HG02610 (cell line): Measurements from ENCODE around the gene DNM3.

Experiments used
- ATAC-seq: cut with Tn5 transposase; IDR thresholded peaks from one replicate; pipeline ENCODE4 v1.9.1; 2021; ENCODE audit warnings: mild to moderate bottlenecking, moderate library complexity; ENCODE audit not compliant: unreplicated experiment

The DNM3 gene

DNA sequence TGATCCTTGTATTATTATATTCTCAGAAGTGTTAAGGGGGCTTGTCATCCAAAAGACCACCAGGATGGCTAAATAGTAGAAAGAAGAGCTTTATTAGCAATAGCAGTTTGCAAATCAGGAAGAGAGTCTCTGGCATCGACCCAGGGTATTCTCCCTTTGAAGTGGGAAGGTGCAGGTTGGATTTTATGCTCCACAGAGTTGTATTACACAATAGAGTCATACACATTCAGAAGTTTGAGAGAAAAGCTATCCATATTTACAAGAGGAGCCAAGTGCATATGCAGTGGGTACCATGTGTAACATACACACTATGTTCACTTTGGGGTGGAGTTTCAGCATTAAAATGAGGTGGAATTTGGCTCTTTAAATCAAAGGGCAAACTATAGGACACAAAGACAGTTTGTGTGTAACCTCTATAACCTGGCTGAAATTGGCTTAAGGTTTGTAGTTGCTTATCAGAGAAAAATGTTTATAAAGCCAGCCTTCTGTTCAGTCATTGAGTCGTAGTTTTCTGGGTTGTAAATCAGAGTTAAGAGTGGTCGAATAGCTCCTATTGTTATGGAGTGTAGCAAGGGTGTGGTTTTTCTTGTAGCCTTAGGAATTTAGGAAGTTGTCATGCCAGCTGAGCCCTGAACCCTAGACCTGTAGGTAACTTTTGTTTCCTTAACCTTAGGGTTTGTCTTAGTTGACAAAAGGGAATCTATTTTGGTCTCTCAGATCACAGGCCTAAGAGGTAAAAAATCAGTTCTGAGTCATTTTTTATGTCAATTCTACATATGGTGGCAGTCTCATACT is 125.3 kb downstream of the DNM3 start:
- no peak for ATAC-seq

DNA sequence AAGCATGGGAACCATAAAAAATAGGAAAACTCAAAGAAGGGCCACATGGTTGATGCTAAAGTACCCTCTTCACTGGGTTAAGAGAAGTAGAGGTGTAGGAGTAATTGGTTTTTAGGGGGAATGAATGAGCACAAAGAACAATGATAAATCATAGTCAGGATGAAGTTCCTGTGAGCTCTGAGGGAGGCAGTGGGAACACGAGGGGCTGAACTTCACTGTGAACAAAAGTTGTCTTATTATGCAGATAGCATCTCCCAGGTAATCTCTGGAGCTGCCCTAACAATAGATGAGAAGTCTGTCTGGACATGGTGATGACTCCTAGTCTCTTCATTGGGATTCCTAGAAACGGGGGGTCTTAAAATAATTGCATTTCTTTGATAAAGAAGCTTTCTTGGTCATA is 127.9 kb downstream of the DNM3 start:
- no peak for ATAC-seq

DNA sequence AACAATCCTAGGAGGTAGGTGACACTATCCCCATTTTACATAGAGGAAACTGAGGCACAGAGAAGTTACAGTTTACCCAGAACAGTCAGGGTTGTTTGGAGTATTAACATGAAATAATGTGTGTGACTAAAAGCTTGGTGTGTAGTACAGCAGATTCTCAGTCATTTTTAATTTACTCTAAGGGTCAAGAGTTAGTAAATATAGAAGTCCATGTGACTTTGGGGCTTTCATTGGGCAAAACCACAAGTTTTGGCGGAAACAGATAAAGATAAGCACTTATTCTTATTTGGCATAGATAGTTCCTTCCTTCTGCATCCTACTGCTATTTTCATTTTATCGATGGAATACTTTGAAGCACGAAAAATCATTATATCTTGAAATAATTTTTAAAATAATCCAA is 128.5 kb downstream of the DNM3 start:
- no peak for ATAC-seq

DNA sequence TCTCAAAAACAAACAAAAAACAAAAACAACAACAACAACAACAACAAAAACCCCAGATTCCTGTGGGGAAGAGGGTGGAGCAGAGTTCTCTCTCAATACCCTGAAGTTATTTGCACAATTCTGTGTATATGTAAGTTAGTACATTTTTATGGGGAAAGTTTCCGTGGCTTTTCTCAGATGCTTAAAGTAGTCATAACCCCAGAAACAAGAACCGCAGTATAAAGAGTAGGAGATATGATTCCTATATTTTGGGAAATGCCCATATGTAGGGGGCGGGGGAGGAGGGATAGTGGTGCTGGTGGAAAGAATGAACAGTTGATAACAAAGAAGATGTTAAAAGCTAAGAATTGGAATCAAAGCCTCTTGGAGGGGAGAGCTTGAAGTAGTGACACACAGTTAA is 131.5 kb downstream of the DNM3 start:
- no peak for ATAC-seq

DNA sequence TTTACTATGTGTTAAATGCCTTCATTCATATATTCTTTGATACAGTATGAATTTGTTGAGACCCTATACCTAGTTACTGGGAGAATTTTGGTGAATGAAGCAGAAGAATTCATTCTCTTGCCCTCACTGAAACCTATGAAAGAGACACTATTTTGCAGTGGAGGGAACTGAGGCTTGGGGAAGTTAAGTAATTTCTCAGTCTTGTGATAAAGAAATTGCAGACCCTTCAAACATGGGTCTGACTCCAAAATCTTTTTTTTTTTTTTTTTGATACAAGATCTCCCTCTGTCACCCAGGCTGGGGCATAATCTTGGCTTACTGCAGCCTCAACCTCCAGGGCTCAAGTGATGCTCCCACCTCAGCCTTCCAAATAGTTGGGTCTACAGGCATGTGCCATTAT is 132.1 kb downstream of the DNM3 start:
- ATAC-seq: no peak

DNA sequence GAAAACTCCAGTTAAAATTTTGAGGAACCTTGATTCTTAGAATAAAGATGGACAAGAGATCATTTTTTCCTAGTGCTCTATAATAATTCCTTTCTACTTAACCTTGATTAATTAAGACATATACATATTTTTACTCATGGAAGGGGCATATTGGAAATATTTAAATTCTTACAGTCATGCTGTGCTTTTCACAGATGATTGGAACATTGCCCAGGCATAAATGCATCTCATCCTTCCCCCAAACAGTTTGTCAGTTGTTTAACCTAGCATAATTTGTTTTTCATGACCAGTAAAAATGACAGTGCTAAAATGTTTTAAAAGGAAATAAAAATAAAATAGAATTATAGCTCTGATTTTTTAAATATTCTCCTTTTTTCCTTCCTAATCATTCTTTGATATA is 140.0 kb downstream of the DNM3 start:
- ATAC-seq: no peak

DNA sequence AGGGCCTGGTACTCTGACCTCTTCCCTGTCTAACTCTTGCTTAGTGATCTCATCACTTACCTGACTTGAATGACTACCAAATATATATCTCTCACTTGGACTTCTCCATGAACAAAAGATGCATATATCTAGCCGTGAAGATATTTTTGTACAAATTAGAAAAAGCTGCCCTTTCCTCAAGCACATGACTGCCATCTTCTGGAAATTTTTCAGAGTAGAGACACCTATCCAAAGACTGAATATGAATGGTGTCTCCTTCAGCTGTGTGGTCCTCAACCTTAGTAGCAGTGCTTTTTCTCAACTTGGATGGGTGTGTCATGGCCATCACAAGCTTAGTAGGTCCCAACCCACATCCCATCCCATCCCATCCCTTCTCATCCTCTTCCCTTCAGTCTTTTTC is 142.3 kb downstream of the DNM3 start:
- ATAC-seq: no peak

DNA sequence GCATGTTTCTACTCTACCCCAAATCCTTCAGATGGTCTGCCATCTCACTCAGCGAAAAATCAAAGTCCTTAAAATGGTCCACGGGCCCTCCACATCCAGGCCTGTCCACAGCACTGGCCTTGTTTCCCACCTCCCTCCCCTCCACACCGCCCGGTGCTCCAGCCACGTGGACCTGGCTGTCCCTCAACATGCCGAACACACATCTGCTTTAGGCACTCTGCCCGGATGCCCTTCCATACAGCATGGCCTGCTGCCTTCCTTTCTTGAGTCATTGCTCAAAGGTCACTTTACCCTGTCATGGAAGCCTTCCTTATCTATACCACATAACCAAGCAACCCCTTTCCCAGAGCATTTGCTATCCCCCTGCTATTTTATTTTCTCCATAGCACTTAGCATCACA is 143.0 kb downstream of the DNM3 start:
- no peak for ATAC-seq

DNA sequence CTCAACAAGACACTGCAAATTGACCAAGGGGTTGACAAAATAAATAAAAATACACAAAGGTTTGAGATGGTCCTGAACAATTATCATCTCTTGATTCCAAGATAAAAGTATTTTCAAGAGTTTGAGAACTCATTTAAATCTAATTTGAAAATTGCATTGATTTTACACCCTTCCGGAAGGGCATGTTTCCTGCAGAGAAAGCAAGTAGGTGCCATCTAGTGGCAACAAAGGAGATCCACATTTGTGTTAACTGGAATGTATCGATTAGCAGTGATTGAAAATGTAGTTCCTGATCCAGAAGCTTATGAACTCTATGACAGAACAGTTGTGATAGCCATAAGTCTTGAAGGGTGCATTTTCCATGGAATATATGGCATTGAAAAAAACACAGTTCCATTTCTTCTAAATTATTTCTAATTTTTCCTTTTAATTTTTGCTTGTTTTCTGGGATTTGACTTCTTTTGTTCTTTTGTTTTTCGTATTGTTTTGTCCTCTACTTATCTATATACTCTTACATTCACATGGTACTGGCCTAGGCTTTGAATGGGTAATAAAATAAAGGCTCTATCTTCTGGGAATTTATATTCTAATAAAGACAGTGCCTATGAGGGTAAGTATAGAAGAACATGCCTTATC is 143.7 kb downstream of the DNM3 start:
- no peak for ATAC-seq

DNA sequence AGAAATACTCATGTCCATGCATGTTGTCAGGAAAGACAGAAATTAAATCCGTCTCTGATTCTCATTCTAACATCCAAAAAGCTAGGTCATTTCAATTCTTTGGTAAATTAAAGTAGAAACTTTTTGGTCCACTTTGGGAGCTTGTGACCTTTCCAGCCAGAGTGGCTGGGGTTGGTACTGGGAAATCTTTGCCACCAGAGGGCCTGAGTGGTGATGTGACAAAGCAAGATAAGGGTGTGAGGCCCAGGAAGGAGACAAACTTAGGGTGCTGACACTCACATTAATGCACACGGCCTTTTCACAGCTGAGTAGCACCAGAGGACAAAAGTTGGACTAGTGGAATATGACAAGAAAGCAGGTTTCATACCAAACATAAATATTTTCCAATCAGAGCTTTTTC is 144.3 kb downstream of the DNM3 start:
- ATAC-seq: no peak

DNA sequence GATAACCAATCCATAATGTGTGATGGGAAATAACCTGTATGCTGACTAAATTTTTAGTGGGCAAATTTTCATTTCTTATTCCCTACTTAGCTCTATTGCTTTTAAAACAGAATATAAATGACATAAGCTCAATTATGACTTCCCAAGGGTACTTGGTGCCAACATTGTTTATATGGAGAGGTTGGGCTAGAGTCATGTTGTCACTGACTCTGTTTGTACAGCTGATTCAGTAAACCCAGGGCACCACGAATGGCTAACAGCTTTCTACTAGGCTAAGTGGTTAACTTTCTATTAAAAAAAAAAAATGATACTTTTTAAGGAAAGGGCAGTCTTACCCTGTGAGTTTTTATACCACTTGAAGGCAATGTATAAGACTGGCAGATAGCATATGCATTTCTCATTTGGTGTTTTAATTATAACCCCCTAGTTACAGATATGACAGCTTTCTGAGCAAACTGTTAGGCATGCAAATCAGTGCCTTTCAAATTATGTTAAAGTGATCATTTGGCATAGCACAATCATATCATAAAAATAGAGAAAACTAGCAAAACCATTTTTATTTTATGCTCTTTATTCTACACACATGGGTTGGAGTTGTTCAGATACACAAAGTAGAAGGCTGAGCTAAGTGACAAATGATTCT is 147.1 kb downstream of the DNM3 start:
- no peak for ATAC-seq

DNA sequence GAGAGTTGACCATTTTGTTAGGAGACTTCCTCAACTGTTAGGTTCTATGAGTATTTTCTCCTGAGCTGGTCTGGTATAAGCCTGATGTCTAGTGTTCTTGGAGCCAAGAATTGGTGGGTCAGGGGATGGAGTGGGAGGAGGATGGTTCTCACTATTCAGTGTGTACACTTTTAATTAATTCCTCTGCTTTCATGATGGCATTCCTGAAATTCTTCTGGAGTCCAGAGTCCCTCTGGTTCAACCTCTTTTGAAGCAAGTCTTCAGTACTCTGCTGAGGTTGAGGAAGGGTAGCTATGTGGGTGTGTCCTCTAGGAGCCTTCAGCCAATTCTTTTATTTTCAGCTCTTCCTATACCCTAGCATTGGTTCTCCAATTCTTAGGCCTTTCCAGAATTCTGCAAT is 149.1 kb downstream of the DNM3 start:
- no peak for ATAC-seq

DNA sequence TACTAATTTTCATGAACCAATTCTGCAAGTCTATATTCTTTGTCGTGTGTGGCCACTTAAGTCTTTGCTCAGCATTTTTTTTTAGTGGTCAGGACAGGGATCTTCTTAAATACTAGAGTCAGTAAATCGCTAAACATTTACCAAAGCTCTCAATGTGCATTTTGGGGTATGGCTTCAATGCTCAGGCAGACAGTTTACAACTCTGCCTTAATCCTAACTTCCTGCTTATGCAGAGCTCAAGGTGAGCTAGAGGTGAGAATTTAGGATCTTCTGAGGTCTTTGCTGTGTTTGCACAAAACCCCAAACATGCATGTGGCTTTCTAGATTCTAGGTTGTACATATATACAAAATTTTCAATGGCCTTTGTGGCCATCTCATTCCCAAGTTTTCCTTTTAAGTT is 153.0 kb downstream of the DNM3 start:
- no peak for ATAC-seq

DNA sequence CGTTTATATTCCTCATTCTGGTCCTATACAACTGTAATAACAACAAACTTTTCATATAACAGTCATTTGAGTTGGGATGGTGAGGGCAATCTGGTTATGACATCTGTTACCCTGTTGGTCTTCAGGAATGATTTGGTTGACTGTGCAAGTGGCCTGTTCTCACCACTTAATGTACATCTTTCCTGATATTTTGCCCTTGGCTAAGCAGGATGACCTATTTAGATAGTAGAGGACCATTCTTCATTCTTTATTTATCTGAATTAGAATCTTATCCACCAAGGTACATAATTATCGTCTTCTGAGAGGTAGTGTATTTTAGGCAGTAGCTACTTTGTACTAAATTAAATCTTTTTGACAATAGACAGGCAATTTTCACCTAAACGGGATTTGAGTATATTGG is 154.3 kb downstream of the DNM3 start:
- ATAC-seq: no peak

DNA sequence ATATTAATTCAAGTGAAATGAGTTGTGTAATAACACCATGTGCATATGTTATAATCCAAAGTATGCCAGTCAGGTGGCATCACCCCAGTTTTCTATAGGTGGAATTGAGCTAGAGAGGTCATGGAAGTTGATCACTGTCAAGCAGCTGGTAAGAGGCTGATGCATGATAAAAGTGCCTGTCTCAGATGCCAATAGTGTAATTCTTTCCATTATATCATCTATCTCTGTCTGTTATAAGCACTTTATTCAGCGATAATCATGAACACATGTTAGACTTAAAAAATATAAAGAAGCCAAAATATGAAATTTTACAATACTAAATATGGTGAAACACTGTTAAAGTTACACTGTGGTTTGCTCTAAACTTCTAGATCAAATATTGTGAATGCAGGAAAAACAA is 156.6 kb downstream of the DNM3 start:
- no peak for ATAC-seq

DNA sequence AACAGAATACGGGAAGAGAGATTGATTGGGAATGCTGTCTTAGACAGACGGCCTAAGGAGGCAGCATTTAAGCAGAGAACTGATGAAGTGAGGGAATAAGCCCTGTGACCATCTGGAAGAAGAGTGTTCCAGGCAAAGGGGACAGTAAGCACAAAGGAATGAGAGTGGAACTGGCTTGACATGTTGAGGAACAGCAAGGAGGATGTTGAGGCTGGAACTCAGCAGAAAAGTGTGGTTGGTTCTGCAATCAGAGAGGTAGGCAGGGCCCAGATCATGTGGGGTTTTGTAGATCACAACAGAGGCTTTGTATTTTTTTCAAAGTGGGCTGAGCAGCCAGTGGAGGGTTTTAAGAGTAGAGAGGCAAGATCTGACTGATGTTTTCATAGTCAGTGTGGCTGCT is 157.4 kb downstream of the DNM3 start:
- no peak for ATAC-seq

DNA sequence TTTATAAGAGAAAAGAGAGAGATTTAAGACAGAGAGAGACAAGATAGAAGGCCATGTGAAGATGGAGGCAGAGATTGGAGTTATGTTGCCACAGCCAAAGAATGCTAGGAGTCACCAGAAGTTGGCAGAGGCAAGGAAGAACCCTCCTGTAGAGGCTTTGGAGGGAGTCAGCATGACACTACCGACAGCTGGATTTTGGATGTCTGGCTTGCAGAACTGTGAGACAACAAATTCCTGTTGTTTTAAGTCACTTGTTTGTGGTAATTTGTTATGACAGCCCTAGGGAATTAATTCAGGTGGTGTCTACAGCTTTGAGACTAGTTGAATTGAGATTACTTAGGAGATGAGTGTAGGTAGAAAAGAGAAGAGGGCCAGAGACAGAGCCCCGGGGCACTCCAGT is 158.5 kb downstream of the DNM3 start:
- ATAC-seq: no peak

DNA sequence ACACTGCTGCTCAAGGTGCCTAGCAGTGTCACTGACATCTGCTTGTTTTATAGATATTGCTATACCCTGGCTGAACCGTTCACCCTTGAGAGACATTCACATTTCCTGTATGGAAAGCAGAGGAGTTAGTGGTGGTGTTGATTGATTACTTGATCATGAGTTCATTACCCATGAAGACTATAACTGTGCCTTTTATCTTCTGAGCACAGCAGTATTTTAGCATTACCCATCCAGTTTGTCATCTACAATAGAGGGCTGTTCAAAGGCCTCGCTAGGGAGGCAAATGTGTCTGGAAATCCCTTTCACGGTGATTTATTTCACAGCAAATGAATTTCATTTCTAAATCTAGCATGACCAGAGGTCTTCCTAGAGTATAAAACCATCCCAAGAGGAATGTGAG is 160.0 kb downstream of the DNM3 start:
- ATAC-seq: no peak

DNA sequence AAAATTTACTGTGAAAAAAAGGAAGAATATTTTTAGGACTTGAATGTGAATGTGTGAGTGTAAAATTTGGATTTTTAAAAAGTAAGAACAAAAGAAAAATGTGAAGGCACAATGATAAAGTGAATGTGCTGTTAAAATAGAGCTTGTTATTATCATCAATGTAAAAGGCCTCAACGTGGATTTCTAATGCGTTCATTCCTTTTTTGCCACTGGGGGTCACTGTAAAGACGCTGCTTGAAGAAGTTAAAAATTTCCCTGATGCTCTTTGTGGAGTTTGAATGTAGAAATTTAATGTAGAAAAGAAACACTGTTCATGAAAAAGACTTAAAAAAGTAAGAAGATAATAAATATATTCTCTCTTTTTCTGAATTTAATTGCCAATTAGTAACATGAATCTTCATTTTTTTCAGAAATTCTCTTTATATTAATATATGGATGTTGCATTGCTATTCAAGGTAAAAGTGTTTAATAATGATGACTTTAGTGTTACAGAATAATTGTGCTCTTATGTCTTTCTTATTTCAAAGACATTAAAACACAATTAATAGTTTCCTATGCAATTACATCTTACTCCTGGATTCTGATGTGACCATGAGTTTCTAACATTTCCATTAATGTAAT is 161.5 kb downstream of the DNM3 start:
- no peak for ATAC-seq

DNA sequence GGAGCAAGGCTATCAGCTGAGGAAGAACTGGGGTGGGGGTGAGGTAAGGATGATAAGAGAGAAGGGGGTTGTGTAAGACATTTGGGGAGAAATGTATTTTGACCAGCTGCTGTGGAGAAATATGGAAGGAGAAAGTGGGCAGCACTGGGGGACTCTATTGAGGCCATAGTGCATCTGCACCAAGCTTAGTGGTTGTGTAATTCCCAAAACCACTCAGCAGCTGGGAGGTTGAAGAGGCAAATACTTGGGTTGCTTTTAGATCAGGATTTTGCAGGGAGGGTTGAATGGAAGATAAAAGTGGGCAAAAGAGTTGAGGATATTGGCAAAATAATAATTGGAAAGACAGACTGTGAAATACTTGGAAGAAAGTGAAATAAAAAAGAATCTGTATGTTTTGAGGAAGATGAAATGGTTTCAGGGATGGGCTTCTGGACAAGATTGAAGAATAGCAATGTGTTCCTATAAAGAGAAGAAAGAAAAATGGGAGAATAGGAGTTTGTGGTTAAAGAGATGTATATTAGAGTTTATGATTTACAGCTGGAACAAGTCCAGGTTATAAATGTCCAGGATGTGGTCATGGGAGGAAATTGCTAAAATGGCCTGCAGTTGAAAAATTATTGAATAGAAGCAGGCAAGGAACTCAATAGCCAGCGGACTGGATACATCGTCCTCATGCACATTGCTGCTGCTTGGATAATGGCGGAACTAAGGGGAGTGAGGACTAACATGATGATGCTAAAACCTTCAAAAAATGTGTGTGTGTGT is 162.7 kb downstream of the DNM3 start:
- no peak for ATAC-seq

DNA sequence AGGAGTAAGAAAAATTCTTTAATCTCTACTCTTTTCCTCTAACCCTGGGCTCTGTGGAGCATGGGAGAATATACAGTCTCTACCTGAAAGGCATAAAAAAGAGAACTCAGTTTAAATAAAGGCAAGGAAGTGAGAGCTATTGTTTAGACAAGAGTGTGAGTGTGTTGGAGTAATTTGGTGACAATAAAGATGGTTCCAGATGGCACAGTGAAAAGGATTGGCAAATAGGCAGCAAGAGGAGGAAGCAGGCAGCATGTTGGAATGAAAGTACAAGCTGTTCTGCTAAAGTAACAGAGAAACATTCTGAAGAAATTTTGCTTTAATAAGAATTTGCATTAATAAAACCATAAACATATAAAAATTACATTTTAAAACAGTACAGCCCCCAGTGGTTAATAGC is 163.4 kb downstream of the DNM3 start:
- ATAC-seq: no peak
